ENCODE results near the gene GLTP.

The GLTP gene

GRCh38 chr12:109840305-109841074 is 39.9 kb downstream of the GLTP start:
- peak; percentile 15 for DNase-seq

GRCh38 chr12:109839444-109839843 is 40.9 kb downstream of the GLTP start:
- no peak for DNase-seq

- DNase-seq = no peak
These were observed 43.4 kb downstream of the GLTP start for GRCh38 chr12:109836916-109837315.

GRCh38 chr12:109835827-109836226 is 44.5 kb downstream of the GLTP start:
- DNase-seq = no peak

- DNase-seq = no peak
These were observed 46.8 kb downstream of the GLTP start, which contains the start of gene TRPV4 for GRCh38 chr12:109833307-109834189. TRPV4 (minus strand) TSS chr12:109833398; CDS start chr12:109814796, 18,602 bp downstream.

GRCh38 chr12:109832541-109833306 is 47.6 kb downstream of the GLTP start:
- DNase-seq = no peak

- DNase-seq = no peak
These were observed 48.4 kb downstream of the GLTP start for GRCh38 chr12:109831929-109832328.

GRCh38 chr12:109831365-109831764 is 49.0 kb downstream of the GLTP start:
- no peak for DNase-seq

GRCh38 chr12:109830718-109831117 is 49.6 kb downstream of the GLTP start:
- DNase-seq = no peak

- DNase-seq = no peak
These were observed 50.1 kb downstream of the GLTP start for GRCh38 chr12:109830267-109830666.

- no peak for DNase-seq
These were observed 50.7 kb downstream of the GLTP start for GRCh38 chr12:109829667-109830066.

GRCh38 chr12:109828754-109829511 is 51.4 kb downstream of the GLTP start:
- no peak for DNase-seq

GRCh38 chr12:109827566-109828550 is 52.5 kb downstream of the GLTP start:
- no peak for DNase-seq

- no peak for DNase-seq
These were observed 53.3 kb downstream of the GLTP start for GRCh38 chr12:109827080-109827479.

GRCh38 chr12:109824731-109825130 is 55.6 kb downstream of the GLTP start:
- DNase-seq = no peak

- DNase-seq = no peak
These were observed 57.4 kb downstream of the GLTP start for GRCh38 chr12:109822951-109823411.

GRCh38 chr12:109822416-109822815 is 57.9 kb downstream of the GLTP start:
- DNase-seq = no peak

- DNase-seq = no peak
These were observed 58.4 kb downstream of the GLTP start for GRCh38 chr12:109821968-109822367.

- peak; percentile 91 for DNase-seq
These were observed 59.4 kb downstream of the GLTP start for GRCh38 chr12:109820816-109821381.

GRCh38 chr12:109818905-109819500 is 61.3 kb downstream of the GLTP start:
- peak; percentile 8 for DNase-seq

Data from NCI-H345 (cell line).